ENCODE results near the gene EIF2B1.

DNA sequence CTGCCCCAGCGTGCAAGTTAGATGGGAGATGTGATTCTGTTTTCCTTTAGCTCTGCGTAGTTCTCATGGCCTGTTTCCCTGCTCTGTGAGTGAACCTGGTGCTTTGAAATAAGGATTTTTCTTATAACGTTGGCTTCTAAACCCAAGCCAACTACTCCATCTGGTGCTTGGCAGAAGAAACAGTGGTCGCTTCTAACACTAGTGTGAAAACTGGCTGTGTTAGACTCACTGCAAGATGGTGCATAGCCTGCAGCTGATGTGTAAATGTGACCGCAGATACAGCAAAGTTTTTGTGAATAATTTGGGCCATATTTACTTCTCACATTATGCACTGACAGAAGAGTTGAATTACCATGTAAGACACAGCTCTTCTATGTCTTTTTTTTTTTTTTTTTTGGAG, 12.4 kb upstream of the EIF2B1 start:
- TF ChIP-seq POLR2A (IDR thresholded peaks at IDR 0.05; ENCODE audit: low read length) (no peak), GATA1 (IDR thresholded peaks at IDR 0.05; ENCODE audit: low read depth, low read length) (no peak)
